ENCODE data around the gene RFTN1. TPM values are rescaled to one million over a fixed set of nuclear protein-coding genes. Genes with fewer than 3 reads are reported as not detected.

RFTN1 gene
- total RNA-seq, 1 experiment from 2014 or later = 21.3 TPM

- no peak for DNase-seq (ENCODE audit: low spot score)
Observed at GRCh38 chr3:16375891-16376290, 137.6 kb downstream of the RFTN1 start.

DNA sequence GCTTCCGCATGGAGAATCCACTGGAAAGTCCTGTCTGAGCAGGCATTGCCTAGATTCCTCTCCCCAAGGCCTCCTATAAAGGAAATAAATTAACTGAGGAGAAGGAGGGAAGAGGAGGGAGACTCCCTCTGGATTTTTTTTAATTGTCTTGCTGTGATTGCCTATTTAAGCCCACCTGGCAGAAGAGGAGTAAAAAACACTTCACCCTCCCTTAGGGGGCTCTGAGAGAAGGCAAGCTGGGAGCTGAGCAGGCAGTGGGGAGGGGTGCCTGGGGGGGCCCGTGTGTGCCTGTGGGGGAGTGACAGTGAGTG lies 138.6 kb downstream of the RFTN1 start:
- in situ Hi-C loops (cut with HindIII; ENCODE audit: low sequenced_read_pairs) = no loop called here
- peak; percentile 21 for DNase-seq (ENCODE audit: low spot score)

More at GRCh38 chr3:16375891-16376290, 137.6 kb downstream of the RFTN1 start:
- in situ Hi-C loops (cut with HindIII; ENCODE audit: low sequenced_read_pairs) = no loop called here

GRCh38 chr3:16374047-16374934 lies 139.2 kb downstream of the RFTN1 start:
- in situ Hi-C loops (cut with HindIII; ENCODE audit: low sequenced_read_pairs) = no loop called here
- peak; percentile 55 for DNase-seq (ENCODE audit: low spot score)

GRCh38 chr3:16373341-16373946 lies 140.1 kb downstream of the RFTN1 start:
- in situ Hi-C loops (cut with HindIII; ENCODE audit: low sequenced_read_pairs) = no loop called here
- no peak for DNase-seq (ENCODE audit: low spot score)

- no peak for DNase-seq (ENCODE audit: low spot score)
- in situ Hi-C loops (cut with HindIII; ENCODE audit: low sequenced_read_pairs) = no loop called here
Observed at GRCh38 chr3:16372362-16373292, 140.9 kb downstream of the RFTN1 start.

GRCh38 chr3:16370872-16371740 lies 142.4 kb downstream of the RFTN1 start:
- no peak for DNase-seq (ENCODE audit: low spot score)
- in situ Hi-C loops (cut with HindIII; ENCODE audit: low sequenced_read_pairs) = no loop called here

- DNase-seq (ENCODE audit: low spot score) = no peak
- in situ Hi-C loops (cut with HindIII; ENCODE audit: low sequenced_read_pairs) = no loop called here
Observed at GRCh38 chr3:16370503-16370871, 143.0 kb downstream of the RFTN1 start.

DNA sequence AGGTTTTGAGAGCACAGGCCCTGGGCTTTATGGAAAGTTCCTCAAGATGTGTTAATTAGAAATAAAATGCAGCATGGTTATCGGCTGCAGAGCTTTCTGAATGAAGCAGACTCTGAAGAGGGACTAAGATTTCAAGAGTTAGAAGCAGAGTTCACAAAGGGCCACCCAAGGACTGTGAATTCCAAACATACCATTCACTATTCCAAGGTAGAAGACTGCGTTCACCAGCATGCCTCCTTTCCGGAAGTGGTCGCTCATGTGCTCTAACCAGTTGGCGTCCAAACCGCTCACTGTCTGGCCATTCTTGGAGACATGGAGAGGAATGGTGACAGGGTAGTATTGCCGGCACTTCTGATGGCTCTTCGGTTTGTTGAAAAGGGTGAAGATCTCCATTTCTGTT lies 143.6 kb downstream of the RFTN1 start:
- in situ Hi-C loops (cut with HindIII; ENCODE audit: low sequenced_read_pairs) = no loop called here
- DNase-seq (ENCODE audit: low spot score) = no peak

DNA sequence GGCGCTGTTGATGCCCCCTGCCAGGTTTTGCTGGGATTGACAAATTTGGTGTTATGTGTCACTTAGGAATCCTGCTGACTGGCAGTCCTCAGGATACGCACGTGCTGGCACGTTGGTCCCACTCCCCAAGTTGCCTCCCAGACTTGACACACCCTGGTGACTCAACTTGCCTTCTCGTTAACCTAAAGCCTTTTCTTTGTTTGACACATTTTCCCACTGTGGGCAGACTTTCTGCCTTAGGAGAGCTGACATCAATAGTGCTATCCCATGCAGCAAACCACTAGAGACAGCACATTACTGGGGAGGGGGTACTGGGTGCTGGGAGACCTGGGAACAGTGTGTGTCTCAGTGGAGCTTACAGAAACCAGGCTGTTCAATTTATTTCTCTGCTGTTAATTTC lies 144.2 kb downstream of the RFTN1 start:
- DNase-seq (ENCODE audit: low spot score) = no peak

DNA sequence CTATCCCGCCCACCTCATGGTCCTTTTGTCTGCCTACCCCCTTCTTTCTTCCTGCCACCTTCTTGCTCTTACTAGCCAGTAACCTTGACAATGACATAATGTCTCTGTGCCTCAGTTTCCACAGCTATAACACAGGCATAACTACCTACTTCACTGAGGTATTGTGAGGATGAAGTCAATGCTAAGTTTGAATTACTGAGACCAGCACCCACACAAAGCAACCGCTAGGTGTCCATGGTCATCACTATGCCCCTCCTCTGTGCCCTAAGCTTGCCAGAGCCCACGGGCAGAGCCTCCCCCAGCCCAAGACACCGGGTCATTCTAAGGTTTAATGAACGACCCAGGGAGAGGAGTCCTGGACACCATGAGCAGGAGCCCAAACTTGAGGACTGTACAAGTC lies 146.9 kb downstream of the RFTN1 start:
- no peak for DNase-seq (ENCODE audit: low spot score)
- in situ Hi-C loops (cut with HindIII; ENCODE audit: low sequenced_read_pairs) = no loop called here

More for the DNA sequence above, 144.2 kb downstream of the RFTN1 start:
- in situ Hi-C loops (cut with HindIII; ENCODE audit: low sequenced_read_pairs) = no loop called here

DNA sequence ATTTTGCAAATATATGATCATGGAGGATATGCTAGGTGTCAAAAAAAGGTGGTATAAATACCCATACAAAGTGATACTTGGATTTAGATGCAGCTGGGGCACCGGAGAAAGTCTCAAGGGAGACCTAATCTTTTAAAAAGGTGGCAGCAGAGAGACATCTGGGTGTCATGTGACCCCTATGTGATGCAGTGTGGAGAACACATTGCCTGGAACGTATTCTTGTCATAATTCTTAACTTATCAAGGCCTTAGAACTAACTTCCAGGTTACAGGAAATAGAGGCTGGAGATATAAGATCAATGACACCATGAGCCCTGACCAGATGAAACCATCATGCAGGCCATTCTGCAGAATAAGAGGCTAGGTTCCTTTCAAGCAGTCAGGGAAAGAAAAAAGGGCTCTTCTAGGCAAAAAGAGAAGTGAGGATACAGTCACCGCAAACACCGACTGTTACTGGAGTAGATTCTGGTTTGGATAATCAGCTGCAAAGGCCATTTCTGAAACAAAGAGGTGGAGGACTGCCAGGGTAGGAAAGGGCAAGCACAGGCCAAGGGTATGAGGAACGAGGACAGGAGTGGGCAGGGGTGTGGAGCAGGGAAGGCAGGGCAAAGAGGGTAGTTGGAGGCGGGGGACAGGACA lies 147.9 kb downstream of the RFTN1 start:
- in situ Hi-C loops (cut with HindIII; ENCODE audit: low sequenced_read_pairs) = no loop called here
- DNase-seq (ENCODE audit: low spot score) = no peak

DNA sequence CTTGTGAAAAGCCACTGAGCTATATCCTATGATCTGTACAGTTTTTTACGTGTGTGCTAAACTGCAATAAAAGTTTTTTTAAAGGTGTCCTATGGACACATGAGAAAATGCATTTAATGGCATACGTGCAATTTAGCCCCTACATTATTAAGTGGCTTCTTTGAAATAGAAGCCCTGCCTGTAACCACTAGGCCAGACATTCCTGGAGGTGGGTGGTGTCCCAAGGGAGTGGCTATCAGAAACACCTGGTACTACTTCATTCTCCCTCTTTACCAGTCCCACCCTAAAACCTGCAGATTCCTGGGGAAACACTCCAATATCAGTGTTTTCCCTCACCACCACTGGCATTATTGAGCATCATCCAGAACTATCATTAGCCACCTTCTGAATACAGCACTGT lies 148.5 kb downstream of the RFTN1 start:
- no peak for DNase-seq (ENCODE audit: low spot score)
- in situ Hi-C loops (cut with HindIII; ENCODE audit: low sequenced_read_pairs) = no loop called here

- no peak for DNase-seq (ENCODE audit: low spot score)
- in situ Hi-C loops (cut with HindIII; ENCODE audit: low sequenced_read_pairs) = no loop called here
Observed at GRCh38 chr3:16364323-16364722, 149.2 kb downstream of the RFTN1 start.

DNA sequence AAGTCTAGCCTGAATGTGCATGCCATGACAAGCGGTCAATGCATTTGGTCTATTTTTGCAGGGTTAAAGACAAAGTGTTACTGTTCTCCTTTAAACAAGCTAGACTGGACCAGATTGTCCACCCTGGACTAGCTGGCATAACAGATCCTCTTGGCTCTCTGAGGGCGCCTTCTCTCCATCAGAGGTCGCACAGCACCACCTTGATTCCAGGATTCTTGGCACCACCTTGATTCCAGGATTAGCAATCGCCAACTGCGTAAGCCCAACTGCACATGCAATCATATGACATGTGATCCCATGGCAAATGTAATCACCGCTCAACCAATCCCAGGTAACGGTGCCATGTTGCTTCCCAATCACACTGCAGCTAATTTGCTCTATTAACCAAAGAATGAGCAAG lies 149.9 kb downstream of the RFTN1 start:
- DNase-seq (ENCODE audit: low spot score) = peak; percentile 82
- in situ Hi-C loops (cut with HindIII; ENCODE audit: low sequenced_read_pairs) = no loop called here

DNA sequence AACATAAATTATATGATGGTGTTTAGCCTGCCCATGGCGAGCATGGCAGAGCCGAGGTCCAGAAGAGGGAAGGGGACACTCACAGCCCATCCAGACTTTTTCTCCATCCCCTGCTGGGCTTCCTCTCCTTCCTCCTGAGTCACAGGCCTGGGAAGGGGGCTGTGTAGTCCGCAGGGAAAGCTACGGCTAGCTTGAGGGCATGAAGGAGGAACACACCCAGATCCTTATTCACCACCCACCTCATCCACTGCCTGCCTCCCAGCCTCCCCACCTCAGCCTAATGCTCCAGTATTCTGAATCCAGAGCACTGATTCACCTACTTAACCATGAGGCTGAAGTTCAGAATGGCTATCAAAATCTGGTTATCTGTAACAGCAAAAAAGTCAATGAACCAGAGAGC lies 150.7 kb downstream of the RFTN1 start:
- no peak for DNase-seq (ENCODE audit: low spot score)
- in situ Hi-C loops (cut with HindIII; ENCODE audit: low sequenced_read_pairs) = no loop called here

DNA sequence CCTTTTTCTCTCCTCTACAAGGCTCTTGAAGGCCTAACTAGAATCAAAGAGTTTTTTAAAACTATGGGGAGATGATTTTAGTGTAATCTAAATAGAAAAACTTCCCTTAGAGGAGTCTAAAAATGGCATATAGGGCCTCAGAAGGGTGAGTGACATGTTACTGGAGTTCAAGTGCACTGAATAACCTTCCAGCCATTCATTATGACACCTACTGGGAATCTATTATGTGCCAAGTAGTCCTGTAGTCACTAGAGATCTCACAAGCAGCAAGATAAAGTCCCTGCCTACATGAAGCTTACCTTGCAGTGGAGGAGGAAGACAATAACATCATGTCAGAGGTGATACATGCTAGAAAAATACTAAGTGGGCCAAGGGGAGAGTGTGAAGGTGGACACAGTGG lies 152.4 kb downstream of the RFTN1 start:
- in situ Hi-C loops (cut with HindIII; ENCODE audit: low sequenced_read_pairs) = no loop called here
- DNase-seq (ENCODE audit: low spot score) = no peak

DNA sequence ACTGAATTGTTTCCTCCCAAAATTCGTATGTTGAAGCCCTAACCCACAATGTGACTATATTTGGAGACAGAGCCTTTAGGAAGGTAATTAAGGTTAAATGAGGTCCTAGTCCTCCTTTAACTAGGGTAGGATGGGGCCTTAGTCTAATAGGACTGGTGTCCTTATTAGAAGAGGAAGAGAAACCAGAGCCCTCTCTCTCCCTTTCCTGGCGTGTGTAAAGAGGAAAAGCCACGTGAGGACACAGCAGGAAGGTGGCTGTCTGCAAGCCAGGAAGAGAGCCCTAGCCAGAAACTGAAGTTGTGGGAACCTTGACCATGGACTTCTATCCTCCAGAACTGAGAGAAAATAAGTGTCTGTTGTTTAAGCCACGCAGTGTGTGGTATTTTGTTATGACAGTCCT lies 154.2 kb downstream of the RFTN1 start:
- in situ Hi-C loops (cut with HindIII; ENCODE audit: low sequenced_read_pairs) = no loop called here
- peak; percentile 45 for DNase-seq (ENCODE audit: low spot score)

GRCh38 chr3:16358336-16358735 lies 155.2 kb downstream of the RFTN1 start:
- in situ Hi-C loops (cut with HindIII; ENCODE audit: low sequenced_read_pairs) = no loop called here
- DNase-seq (ENCODE audit: low spot score) = no peak
